H1 (cell line): ENCODE data around the gene AKAP7. TPM values are rescaled to one million over a fixed set of nuclear protein-coding genes. Genes with fewer than 3 reads are reported as not detected.

ENCODE experiments used
- ASH2L ChIP-seq: fragments of 200-600, 300-600 bp; sonication (generic); IDR thresholded peaks from one replicate; pipeline ENCODE4 v1.7.1; 2017; ENCODE audit warnings: low read length
- BACH1 ChIP-seq: IDR thresholded peaks from 2 replicates; pipeline ENCODE4 v1.6.1; 2012; ENCODE audit warnings: low read length, improper control_type of control experiment
- BRCA1 ChIP-seq: IDR thresholded peaks from 2 replicates; pipeline ENCODE4 v1.6.1; 2012; ENCODE audit warnings: low read depth, low read length, improper control_type of control experiment
- CREB1 ChIP-seq: IDR thresholded peaks from 2 replicates; pipeline ENCODE4 v1.6.1; 2012; ENCODE audit warnings: inconsistent platforms
- EGR1 ChIP-seq: IDR thresholded peaks from 2 replicates; pipeline ENCODE4 v1.6.1; 2011; ENCODE audit warnings: low read depth, low read length, borderline replicate concordance
- EP300 ChIP-seq, 2 experiments: IDR thresholded peaks; 1 replicate in 1 of 2; 2 replicates in 1 of 2; pipeline ENCODE4 v1.6.1; 2011 to 2012; ENCODE audit warnings: low read depth in 2 of 2, low read length in 2 of 2, mild to moderate bottlenecking in 2 of 2, borderline replicate concordance in 1 of 2, inconsistent platforms in 1 of 2, moderate library complexity in 1 of 2
- GTF2F1 ChIP-seq: IDR thresholded peaks from 2 replicates; pipeline ENCODE4 v1.6.1; 2012; ENCODE audit warnings: low read depth, low read length, improper control_type of control experiment, borderline replicate concordance
- HDAC2 ChIP-seq, 2 experiments: fragments of 300-600 bp in 1 of 2; sonication (generic) in 1 of 2; IDR thresholded peaks; 2 replicates each; pipeline ENCODE4 v1.6.1; 2011 to 2012; ENCODE audit warnings: low read depth in 2 of 2, low read length in 2 of 2, mild to moderate bottlenecking in 2 of 2, moderate library complexity in 2 of 2, borderline replicate concordance in 1 of 2, inconsistent platforms in 1 of 2
- JUN ChIP-seq: IDR thresholded peaks from 2 replicates; pipeline ENCODE4 v1.6.1; 2011; ENCODE audit warnings: low read depth, mild to moderate bottlenecking, improper control_type of control experiment, low read length
- KDM4A ChIP-seq: IDR thresholded peaks from one replicate; pipeline ENCODE4 v1.7.1; 2012; ENCODE audit warnings: low read depth, mild to moderate bottlenecking, moderate library complexity, low read length, inconsistent platforms; ENCODE audit not compliant: severe bottlenecking
- KDM5A ChIP-seq: fragments of 200-600 bp; IDR thresholded peaks from 2 replicates; pipeline ENCODE4 v1.7.1; 2012; ENCODE audit warnings: mild to moderate bottlenecking, low read length, inconsistent platforms, mixed read lengths
- MAFK ChIP-seq: IDR thresholded peaks from 2 replicates; pipeline ENCODE4 v1.6.1; 2012; ENCODE audit warnings: low read depth, mild to moderate bottlenecking, improper control_type of control experiment, low read length
- PHF8 ChIP-seq: fragments of 200-600 bp; sonication (generic); conservative IDR thresholded peaks from 2 replicates; pipeline ENCODE4 v1.7.1; 2012; ENCODE audit warnings: low read depth, mild to moderate bottlenecking, inconsistent platforms, low read length, moderate library complexity
- POLR2A ChIP-seq, 2 experiments: IDR thresholded peaks; 1 replicate in 1 of 2; 2 replicates in 1 of 2; pipeline ENCODE4 v1.6.1; 2011; ENCODE audit warnings: low read depth in 2 of 2, low read length in 2 of 2, mild to moderate bottlenecking in 2 of 2; ENCODE audit errors: control extremely low read depth in 1 of 2
- RNF2 ChIP-seq: fragments of 200-900, 300-1000 bp; sonication (generic); IDR thresholded peaks from 2 replicates; pipeline ENCODE4 v1.7.1; 2016; ENCODE audit warnings: borderline replicate concordance, low read depth, mild to moderate bottlenecking, antibody characterized with exemption, low read length; ENCODE audit not compliant: poor library complexity, severe bottlenecking; ENCODE audit errors: missing control alignments
- SAP30 ChIP-seq: fragments of 300-600 bp; sonication (generic); IDR thresholded peaks from 2 replicates; pipeline ENCODE4 v1.7.1; 2012; ENCODE audit warnings: low read length, moderate library complexity, mild to moderate bottlenecking, inconsistent platforms; ENCODE audit not compliant: insufficient read depth, insufficient replicate concordance
- SIN3A ChIP-seq, 2 experiments: IDR thresholded peaks in 1 of 2; conservative IDR thresholded peaks in 1 of 2; 2 replicates each; pipeline ENCODE4 v1.6.1; 2011 to 2012; ENCODE audit warnings: low read length in 2 of 2, improper control_type of control experiment in 1 of 2, low read depth in 1 of 2, mild to moderate bottlenecking in 1 of 2
- SIRT6 ChIP-seq: IDR thresholded peaks from one replicate; pipeline ENCODE4 v1.7.1; 2012; ENCODE audit warnings: low read length, inconsistent platforms
- SP2 ChIP-seq: IDR thresholded peaks from 2 replicates; pipeline ENCODE4 v1.6.1; 2012; ENCODE audit warnings: mild to moderate bottlenecking, low read length, inconsistent platforms
- SRF ChIP-seq: IDR thresholded peaks from 2 replicates; pipeline ENCODE4 v1.6.1; 2011; ENCODE audit warnings: mild to moderate bottlenecking, low read depth, low read length, moderate library complexity
- SUZ12 ChIP-seq: fragments of 200-600 bp; sonication (generic); IDR thresholded peaks from 2 replicates; pipeline ENCODE4 v1.6.1; 2012; ENCODE audit warnings: mild to moderate bottlenecking, inconsistent platforms, low read length, moderate library complexity, mixed read lengths
- TAF7 ChIP-seq: optimal IDR thresholded peaks from 2 replicates; pipeline ENCODE3; 2011; ENCODE audit warnings: low read depth, mild to moderate bottlenecking, inconsistent platforms, low read length, moderate library complexity, borderline replicate concordance
- polyA plus RNA-seq, 7 experiments: library from polyadenylated mRNA; depleted of rRNA in 3 of 7; stranded (reverse) in 5 of 7; unstranded in 2 of 7; fragments of >200 nt in 5 of 7; fragments of 200-250 nt in 2 of 7; gene quantifications; 1 replicate in 5 of 7; 2 replicates in 1 of 7; 4 replicates in 1 of 7; pipeline versions ENCODE4 v1.2.1 to v1.2.3, GENCODE V29; 2011 to 2013; ENCODE audit warnings: missing spikeins in 2 of 7, mixed read lengths in 2 of 7
- total RNA-seq: library from RNA; stranded (reverse); fragmentation: NEBNext Ultra II Directional; extraction: Animal tissue kit (Norgen Biotek cat#: 25700); gene quantifications from 2 replicates; pipeline ENCODE4 v1.2.1, GENCODE V29; 2021
- TF ChIP-seq, protein P1 (sequence below): IDR thresholded peaks from 2 replicates; pipeline ENCODE4 v1.6.1; 2012; ENCODE audit warnings: inconsistent platforms

AKAP7 gene
- total and polyA plus RNA-seq, 2 of the 8 experiments (the other 6 are each of a cell fraction or from before 2014, with no cell fraction given): 4.7 to 16.9 TPM

DNA sequence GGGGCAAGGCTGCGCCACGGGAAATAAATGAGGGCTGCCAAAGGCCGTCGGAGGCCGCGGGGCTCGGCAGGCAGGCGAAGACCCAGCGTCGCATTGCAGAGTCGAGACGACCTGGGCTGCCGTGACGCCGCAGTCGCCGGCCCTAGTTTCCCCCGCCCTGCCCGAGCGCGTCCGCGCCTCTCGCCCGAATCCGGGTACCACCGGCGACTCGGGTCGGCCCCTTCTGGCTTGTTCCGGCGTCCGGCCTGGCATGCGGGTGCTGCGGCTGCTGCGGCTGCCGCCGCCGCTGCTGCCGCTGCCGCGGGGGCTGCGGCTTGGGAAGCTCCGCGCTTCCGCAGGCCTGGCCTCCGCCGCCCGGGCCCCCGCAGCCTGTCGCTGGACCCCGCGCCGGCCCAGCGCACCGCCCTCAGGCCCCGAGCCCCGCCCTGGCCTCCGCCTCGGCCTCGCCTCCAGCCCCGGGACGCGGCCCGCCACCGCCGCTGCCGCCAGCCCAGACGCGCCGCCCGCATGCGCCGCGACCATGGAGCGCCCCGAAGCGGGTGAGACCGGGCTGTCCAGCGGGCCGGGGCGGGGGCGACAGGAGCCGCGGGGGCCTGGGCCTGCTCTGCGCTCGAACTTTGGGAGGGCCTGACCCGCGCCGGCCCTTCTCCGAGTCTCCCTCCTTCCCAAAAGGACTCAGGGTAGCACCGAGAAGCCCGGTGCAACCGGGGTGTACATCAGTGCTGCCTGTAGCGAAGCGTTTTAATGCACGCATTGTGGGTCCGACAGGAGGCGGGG is at the start of gene AKAP7 (continued):
- TF ChIP-seq BACH1 (no peak), MAFK (no peak), SP2 (no peak), KDM5A (no peak), KDM4A (peak; percentile 60), EP300 (IDR thresholded peaks at IDR 0.05; ENCODE audit: borderline replicate concordance in 1 of 2, low read depth in 2 of 2, low read length in 2 of 2) (no peak), JUN (no peak), TAF7 (peak; percentile 22), BRCA1 (no peak), EGR1 (0 out of 2 replicates have a peak, but pooled peaks have one; percentile 29), SUZ12 (no peak), ASH2L (no peak), HDAC2 (IDR thresholded peaks at IDR 0.05; ENCODE audit: borderline replicate concordance in 1 of 2, low read depth in 2 of 2, low read length in 2 of 2) (no peak), SIRT6 (no peak), SIN3A (conservative IDR thresholded peaks at IDR 0.05 in 1 of 2, IDR thresholded peaks at IDR 0.05 in 1 of 2; ENCODE audit: low read depth in 1 of 2, low read length in 2 of 2) (no peak), CREB1 (peak; percentile 69), RNF2 (no peak), GTF2F1 (no peak), PHF8 (peak; percentile 70), SAP30 (no peak), POLR2A (IDR thresholded peaks at IDR 0.05; ENCODE audit: control extremely low read depth in 1 of 2, low read depth in 2 of 2, low read length in 2 of 2) (peak; percentile 27 to 85), SRF (0 out of 2 replicates have a peak, but pooled peaks have one; percentile 16)
- TF ChIP-seq, protein P1, sequence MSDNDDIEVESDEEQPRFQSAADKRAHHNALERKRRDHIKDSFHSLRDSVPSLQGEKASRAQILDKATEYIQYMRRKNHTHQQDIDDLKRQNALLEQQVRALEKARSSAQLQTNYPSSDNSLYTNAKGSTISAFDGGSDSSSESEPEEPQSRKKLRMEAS: peak; percentile 73
